OCI-M2 (cell line): ENCODE results near the gene ANKRD40.
A peak's percentile ranks its signal among the peaks of the same experiment; 100 is the strongest.
"Not testable (repeated sequence)": the region's sequence is repeated elsewhere in the genome, so short reads cannot be mapped to it uniquely, and the experiment has no call there.

Experiments
- DNase-seq: peaks from one replicate; lab custom pipeline; 2025; ENCODE audit not compliant: unreplicated experiment; lab: John Stamatoyannopoulos, UW

ANKRD40 gene

GRCh38 chr17:50707289-50708049, at the start of gene ANKRD40:
Gene ANKRD40 (minus strand): TSS chr17:50707914. CDS start chr17:50707654, 260 bp downstream.
- no peak for DNase-seq

- DNase-seq, result no peak
These were observed 46.8 kb upstream of the ANKRD40 start for GRCh38 chr17:50754521-50754920.

GRCh38 chr17:50749245-50749644, 41.5 kb upstream of the ANKRD40 start:
- DNase-seq, result no peak

GRCh38 chr17:50745631-50746030, 37.9 kb upstream of the ANKRD40 start:
- DNase-seq, result no peak

- no peak for DNase-seq
These were observed 31.4 kb upstream of the ANKRD40 start for GRCh38 chr17:50739098-50739497.

- no peak for DNase-seq
These were observed 29.5 kb upstream of the ANKRD40 start for GRCh38 chr17:50737118-50737698.

- DNase-seq, result no peak
These were observed 27.6 kb upstream of the ANKRD40 start for GRCh38 chr17:50735287-50735686.

- DNase-seq, result no peak
These were observed 24.1 kb upstream of the ANKRD40 start for GRCh38 chr17:50731575-50732460.

GRCh38 chr17:50728881-50729765, 21.4 kb upstream of the ANKRD40 start:
- no peak for DNase-seq

- DNase-seq, result no peak
These were observed 20.4 kb upstream of the ANKRD40 start for GRCh38 chr17:50728112-50728429.

- no peak for DNase-seq
These were observed 18.3 kb upstream of the ANKRD40 start for GRCh38 chr17:50725769-50726655.

GRCh38 chr17:50724622-50725021, 16.9 kb upstream of the ANKRD40 start:
- not testable (repeated sequence) for DNase-seq

GRCh38 chr17:50722746-50723145, 15.0 kb upstream of the ANKRD40 start:
- DNase-seq, result no peak

- no peak for DNase-seq
These were observed 13.7 kb upstream of the ANKRD40 start for GRCh38 chr17:50721194-50722010.

- DNase-seq, result no peak
These were observed 12.4 kb upstream of the ANKRD40 start for GRCh38 chr17:50719924-50720794.

GRCh38 chr17:50719144-50719923, 11.6 kb upstream of the ANKRD40 start, which contains the start of gene LUC7L3:
Gene LUC7L3 (plus strand): TSS chr17:50719603. CDS start chr17:50719733, 130 bp downstream.
- DNase-seq, result peak; percentile 41

GRCh38 chr17:50715471-50715870, 7.8 kb upstream of the ANKRD40 start:
- DNase-seq, result no peak
